OCI-M1 (cell line): ENCODE measurements around the gene DNMBP.

Experiments used
- DNase-seq: peaks from one replicate; lab custom pipeline; 2025; lab: John Stamatoyannopoulos, UW

Gene DNMBP

DNA sequence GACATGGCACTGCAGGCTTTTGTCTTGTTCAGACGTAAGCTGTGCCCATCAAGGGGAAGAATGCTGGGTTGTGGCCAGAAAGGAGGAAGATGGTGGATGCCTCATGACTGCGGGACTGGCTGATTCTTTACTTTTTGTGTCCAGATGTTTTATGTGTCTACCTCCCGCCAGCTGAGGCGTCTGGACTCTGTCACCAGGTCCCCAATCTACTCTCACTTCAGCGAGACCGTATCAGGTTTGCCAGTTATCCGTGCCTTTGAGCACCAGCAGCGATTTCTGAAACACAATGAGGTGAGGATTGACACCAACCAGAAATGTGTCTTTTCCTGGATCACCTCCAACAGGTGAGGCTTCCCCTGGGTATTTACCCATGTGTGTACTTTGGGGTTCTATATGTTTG is 173.8 kb downstream of the DNMBP start:
- no peak for DNase-seq

DNA sequence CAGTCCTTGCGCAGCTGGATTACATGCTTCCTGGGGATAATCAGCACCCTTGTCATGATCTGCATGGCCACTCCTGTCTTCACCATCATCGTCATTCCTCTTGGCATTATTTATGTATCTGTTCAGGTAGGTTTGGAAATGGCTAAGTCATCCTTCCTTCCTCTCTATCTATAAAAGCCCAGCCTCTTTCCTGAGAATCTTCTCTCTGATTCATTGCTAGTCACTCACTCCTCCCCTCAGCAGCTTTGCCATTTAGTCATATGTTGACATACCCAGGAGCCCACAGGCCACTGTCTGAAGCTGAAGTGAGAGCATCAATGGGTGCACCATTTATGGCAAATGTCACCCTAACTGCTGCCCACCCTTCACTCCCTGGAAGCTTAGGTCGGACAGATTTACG is 175.3 kb downstream of the DNMBP start:
- DNase-seq = no peak

DNA sequence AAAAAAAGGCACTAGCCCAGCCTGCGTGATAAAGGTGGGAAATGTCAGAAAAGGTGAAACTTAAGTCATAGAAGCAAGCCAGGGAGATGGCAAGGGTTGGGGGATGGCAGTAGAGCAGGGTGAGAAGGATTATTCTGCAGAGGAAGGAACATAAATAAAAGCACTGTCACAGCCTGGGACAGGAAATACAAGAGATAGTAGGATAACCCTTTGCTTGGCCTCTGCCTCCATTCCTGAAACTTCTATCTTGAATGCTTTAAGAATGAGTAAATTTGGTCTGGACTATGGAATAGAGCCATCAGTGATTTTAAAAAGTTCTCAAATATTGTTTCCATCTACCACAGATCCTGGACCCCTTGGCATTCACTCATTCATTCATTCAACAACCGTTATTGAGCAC is 177.3 kb downstream of the DNMBP start:
- no peak for DNase-seq

- no peak for DNase-seq
Observed at GRCh38 chr10:99828464-99828863, 181.3 kb downstream of the DNMBP start.

DNA sequence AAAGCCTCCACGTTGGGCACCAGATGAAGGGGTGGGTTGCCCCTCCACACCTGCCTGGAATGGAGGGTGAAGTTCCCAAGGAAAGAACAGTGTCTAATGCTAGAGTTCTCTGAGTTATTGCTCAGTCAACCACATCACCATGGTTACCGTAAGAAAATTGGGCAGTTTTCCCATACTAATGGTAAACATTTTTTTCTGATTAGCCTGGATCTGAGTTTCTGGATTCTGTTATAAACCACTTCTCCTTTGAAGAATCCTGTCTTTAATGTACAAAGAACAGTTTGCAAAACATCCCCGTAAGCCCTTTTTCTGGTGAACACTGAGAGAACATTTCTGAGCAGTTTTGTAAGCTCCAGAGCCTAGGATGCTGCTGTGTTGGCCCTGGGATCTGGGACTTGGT is 181.8 kb downstream of the DNMBP start:
- DNase-seq = no peak
